Endothelial cell (in vitro differentiated cells): ENCODE results near the gene CUEDC1. TPM values are rescaled to one million over a fixed set of nuclear protein-coding genes. Genes with fewer than 3 reads are reported as not detected.

Source experiments
- DNase-seq: peaks from one replicate; pipeline ENCODE4 v3.0.0; 2021; ENCODE audit warnings: low spot score
- H3K27ac Mint-ChIP-seq: one replicate; pipeline ENCODE4 v1.8.0; 2021; ENCODE audit warnings: mixed read lengths, inconsistent platforms; ENCODE audit not compliant: unreplicated experiment
- H3K27me3 Mint-ChIP-seq: one replicate; pipeline ENCODE4 v1.8.0; 2021; ENCODE audit warnings: mild to moderate bottlenecking, moderate library complexity, mixed read lengths, inconsistent platforms; ENCODE audit not compliant: unreplicated experiment
- H3K36me3 Mint-ChIP-seq: one replicate; pipeline ENCODE4 v1.8.0; 2021; ENCODE audit warnings: mild to moderate bottlenecking, low read depth, mixed read lengths, inconsistent platforms; ENCODE audit not compliant: unreplicated experiment
- H3K4me1 Mint-ChIP-seq: one replicate; pipeline ENCODE4 v1.8.0; 2021; ENCODE audit warnings: mild to moderate bottlenecking, mixed read lengths, inconsistent platforms; ENCODE audit not compliant: unreplicated experiment
- H3K4me3 Mint-ChIP-seq: one replicate; pipeline ENCODE4 v1.8.0; 2021; ENCODE audit warnings: mild to moderate bottlenecking, mixed read lengths, inconsistent platforms; ENCODE audit not compliant: unreplicated experiment
- H3K9me3 Mint-ChIP-seq: one replicate; pipeline ENCODE4 v1.8.0; 2021; ENCODE audit warnings: mixed read lengths, inconsistent platforms; ENCODE audit not compliant: unreplicated experiment
- total RNA-seq: library from RNA; stranded (reverse); fragmentation: NEBNext Ultra II Directional; extraction: Animal tissue kit (Norgen Biotek cat#: 25700); gene quantifications from one replicate; pipeline ENCODE4 v1.2.1, GENCODE V29; 2021; ENCODE audit not compliant: unreplicated experiment
- TF ChIP-seq, protein P1 (sequence below): fragments of 200-600 bp; sonication (generic); IDR thresholded peaks from one replicate; pipeline ENCODE4 v1.5.0; 2021; ENCODE audit warnings: antibody characterized with exemption; ENCODE audit not compliant: unreplicated experiment

CUEDC1 gene
- total RNA-seq, 1 donor from 2014 or later: 13.3 TPM

DNA sequence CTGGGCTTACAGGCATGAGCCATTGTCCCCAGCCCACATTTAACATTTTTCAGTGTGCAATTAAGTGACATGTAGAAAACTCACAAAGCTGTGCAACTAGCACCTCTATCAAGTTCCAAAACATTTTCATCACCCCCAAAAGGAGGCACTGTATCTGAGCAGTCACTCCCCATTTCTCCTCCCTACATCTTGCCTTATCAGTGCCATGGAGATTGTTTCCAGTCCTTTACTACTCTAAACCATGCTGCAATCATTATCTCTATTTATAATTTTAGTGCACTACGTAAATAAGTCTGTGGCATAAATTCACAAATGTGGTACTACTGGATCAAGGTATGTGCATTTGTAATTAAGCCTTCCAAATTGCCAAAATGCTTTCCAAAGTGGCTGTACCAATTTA is 112.9 kb downstream of the CUEDC1 start:
- TF ChIP-seq, protein P1, sequence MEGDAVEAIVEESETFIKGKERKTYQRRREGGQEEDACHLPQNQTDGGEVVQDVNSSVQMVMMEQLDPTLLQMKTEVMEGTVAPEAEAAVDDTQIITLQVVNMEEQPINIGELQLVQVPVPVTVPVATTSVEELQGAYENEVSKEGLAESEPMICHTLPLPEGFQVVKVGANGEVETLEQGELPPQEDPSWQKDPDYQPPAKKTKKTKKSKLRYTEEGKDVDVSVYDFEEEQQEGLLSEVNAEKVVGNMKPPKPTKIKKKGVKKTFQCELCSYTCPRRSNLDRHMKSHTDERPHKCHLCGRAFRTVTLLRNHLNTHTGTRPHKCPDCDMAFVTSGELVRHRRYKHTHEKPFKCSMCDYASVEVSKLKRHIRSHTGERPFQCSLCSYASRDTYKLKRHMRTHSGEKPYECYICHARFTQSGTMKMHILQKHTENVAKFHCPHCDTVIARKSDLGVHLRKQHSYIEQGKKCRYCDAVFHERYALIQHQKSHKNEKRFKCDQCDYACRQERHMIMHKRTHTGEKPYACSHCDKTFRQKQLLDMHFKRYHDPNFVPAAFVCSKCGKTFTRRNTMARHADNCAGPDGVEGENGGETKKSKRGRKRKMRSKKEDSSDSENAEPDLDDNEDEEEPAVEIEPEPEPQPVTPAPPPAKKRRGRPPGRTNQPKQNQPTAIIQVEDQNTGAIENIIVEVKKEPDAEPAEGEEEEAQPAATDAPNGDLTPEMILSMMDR: no peak
- H3K27ac Mint-ChIP-seq: no peak overlapping the region
- no peak for DNase-seq
- H3K9me3 Mint-ChIP-seq: no peaks in the 10 kb centered on the region
- H3K36me3 Mint-ChIP-seq: peaks cover 11% of the 10 kb centered on the region
- no peaks in the 10 kb centered on the region for H3K4me1 Mint-ChIP-seq
- no peaks in the 10 kb centered on the region for H3K27me3 Mint-ChIP-seq
- no peak overlapping the region for H3K4me3 Mint-ChIP-seq

DNA sequence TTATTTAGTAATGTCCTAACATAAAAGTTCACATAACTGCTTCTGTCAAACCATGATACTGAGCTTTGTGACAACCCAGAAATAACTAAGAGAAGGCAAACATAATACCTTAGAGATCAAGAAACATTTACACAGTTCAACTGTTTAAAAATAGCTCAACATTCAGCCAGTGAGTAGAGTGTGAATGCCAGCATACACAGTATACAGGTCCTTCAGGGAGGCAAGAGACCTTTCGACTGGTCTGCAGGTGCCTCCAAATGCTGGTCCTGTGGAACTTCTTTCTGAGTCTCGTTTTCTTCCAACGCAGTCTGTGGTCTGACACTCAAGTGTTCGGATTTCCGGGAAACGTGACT is 115.7 kb downstream of the CUEDC1 start:
- Mint-ChIP-seq H3K4me1 (no peaks in the 10 kb centered on the region), H3K4me3 (no peak overlapping the region), H3K27me3 (peaks cover 4% of the 10 kb centered on the region), H3K36me3 (peaks cover 7% of the 10 kb centered on the region), H3K9me3 (no peaks in the 10 kb centered on the region), H3K27ac (no peak overlapping the region)
- no peak for DNase-seq
- TF ChIP-seq, protein P1: no peak

GRCh38 chr17:57838857-57839570 is 116.2 kb downstream of the CUEDC1 start:
- Mint-ChIP-seq H3K4me1 (peaks cover 3% of the 10 kb centered on the region), H3K9me3 (no peaks in the 10 kb centered on the region), H3K27me3 (peaks cover 4% of the 10 kb centered on the region), H3K27ac (no peak overlapping the region), H3K4me3 (no peak overlapping the region), H3K36me3 (peaks cover 7% of the 10 kb centered on the region)
- DNase-seq: no peak
- TF ChIP-seq, protein P1: no peak

DNA sequence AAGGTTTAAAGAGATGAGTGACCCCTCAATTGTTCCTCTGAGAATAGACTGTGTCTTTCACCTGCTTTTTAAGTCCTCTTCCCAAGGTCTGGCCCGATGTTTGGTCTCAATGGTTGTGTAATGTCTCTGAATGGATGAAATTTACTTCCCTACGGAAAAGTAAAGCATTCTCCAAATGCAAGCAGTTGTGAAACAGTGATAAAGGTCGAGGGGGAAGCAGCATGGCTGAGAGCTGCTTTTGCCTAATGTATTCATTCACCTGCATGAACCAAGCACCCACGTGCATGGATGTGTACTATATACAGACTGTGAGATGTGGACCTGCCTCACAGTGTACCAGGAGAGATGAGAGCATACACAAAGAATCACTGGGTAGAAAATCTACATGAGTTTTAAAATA is 116.8 kb downstream of the CUEDC1 start:
- Mint-ChIP-seq H3K9me3 (no peaks in the 10 kb centered on the region), H3K27me3 (peaks cover 4% of the 10 kb centered on the region), H3K27ac (no peak overlapping the region), H3K36me3 (peaks cover 7% of the 10 kb centered on the region), H3K4me3 (no peak overlapping the region), H3K4me1 (peaks cover 3% of the 10 kb centered on the region)
- DNase-seq: no peak
- TF ChIP-seq, protein P1: no peak

DNA sequence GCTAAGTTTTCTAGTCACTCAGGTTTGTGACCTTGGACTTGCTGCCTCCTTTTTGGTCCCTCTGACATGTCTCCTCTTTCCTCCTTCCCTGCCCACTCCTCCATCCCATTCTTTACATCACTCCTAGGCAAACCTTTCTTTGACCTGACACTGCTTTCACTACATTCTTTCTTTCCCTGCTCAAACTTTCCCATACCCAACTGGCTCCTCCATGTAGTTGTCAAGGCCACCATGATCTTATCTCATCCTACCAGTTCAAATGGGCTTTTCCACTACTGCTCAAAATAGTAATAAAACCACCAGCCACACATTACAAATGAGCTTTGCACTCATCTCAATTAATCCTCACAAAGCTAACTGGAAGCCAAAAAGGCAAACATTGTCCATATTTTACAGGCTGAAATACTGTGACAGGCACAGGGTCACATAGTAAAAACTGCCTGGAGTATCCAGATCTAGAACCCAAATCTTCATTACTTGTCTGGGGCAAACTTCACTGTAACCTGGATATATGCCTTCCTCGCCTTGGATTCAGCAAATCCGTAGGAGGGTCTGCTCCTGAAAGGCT is 119.8 kb downstream of the CUEDC1 start:
- H3K36me3 Mint-ChIP-seq: peaks cover 3% of the 10 kb centered on the region
- H3K4me1 Mint-ChIP-seq: peaks cover 3% of the 10 kb centered on the region
- H3K27ac Mint-ChIP-seq: no peak overlapping the region
- DNase-seq: no peak
- H3K9me3 Mint-ChIP-seq: no peaks in the 10 kb centered on the region
- TF ChIP-seq, protein P1: no peak
- H3K27me3 Mint-ChIP-seq: peaks cover 6% of the 10 kb centered on the region
- H3K4me3 Mint-ChIP-seq: no peak overlapping the region
